PC-9 (cell line): ENCODE results near the gene CFAP410. TPM values are rescaled to one million over a fixed set of nuclear protein-coding genes. Genes with fewer than 3 reads are reported as not detected.

ENCODE experiments used
- BruUV-seq: library from RNA; stranded (reverse); fragments of 400-500 nt; replicated peaks from 2 replicates; lab custom pipeline; 2021; lab: Mats Ljungman, UMichigan
- CTCF ChIA-PET: fragments of 300-600 bp; sonication (Branson Sonifier 250); formaldehyde crosslinking; loops from one replicate; lab custom pipeline; 2022; ENCODE audit warnings: antibody characterized with exemption; lab: Charles Lee
- POLR2A ChIA-PET: fragments of 300-600 bp; sonication (Branson Sonifier 250); formaldehyde crosslinking; loops from one replicate; lab custom pipeline; 2022; ENCODE audit warnings: antibody characterized with exemption; ENCODE audit not compliant: unreplicated experiment; lab: Charles Lee
- DNase-seq, 2 experiments: peaks; one replicate each; pipeline versions ENCODE4 v3.0.0 to v3.0.0-alpha.2; 2015 to 2022; ENCODE audit warnings: mixed read lengths in 1 of 2
- H2AFZ ChIP-seq: fragments of 200-600 bp; sonication (generic); 2 replicates; pipeline ENCODE4 v1.8.1; 2017; ENCODE audit warnings: antibody characterized with exemption
- H3F3A ChIP-seq: fragments of 200-600 bp; sonication (generic); 2 replicates; pipeline ENCODE4 v1.8.1; 2017; ENCODE audit warnings: antibody characterized with exemption, mild to moderate bottlenecking, low read depth; ENCODE audit not compliant: insufficient read depth
- H3K27ac ChIP-seq: fragments of 200-600 bp; sonication (generic); 2 replicates; pipeline ENCODE4 v1.6.1; 2016; ENCODE audit warnings: mixed run types
- H3K27me3 ChIP-seq: fragments of 200-600 bp; sonication (generic); 2 replicates; pipeline ENCODE4 v1.6.1; 2016; ENCODE audit warnings: low read depth, mixed run types; ENCODE audit not compliant: insufficient read depth
- H3K36me3 ChIP-seq: fragments of 200-600 bp; sonication (generic); 2 replicates; pipeline ENCODE4 v1.6.1; 2016; ENCODE audit warnings: low read depth, mixed run types
- H3K4me1 ChIP-seq: fragments of 200-600 bp; sonication (generic); replicated peaks from 2 replicates; pipeline ENCODE4 v1.6.1; 2016; ENCODE audit warnings: mixed run types; ENCODE audit not compliant: insufficient read depth
- H3K4me2 ChIP-seq: fragments of 200-600 bp; sonication (generic); 2 replicates; pipeline ENCODE4 v1.6.1; 2017; ENCODE audit warnings: mixed run types
- H3K4me3 ChIP-seq: fragments of 200-600 bp; sonication (generic); 2 replicates; pipeline ENCODE4 v1.6.1; 2016; ENCODE audit warnings: mixed run types
- H3K79me2 ChIP-seq: fragments of 200-600 bp; sonication (generic); 2 replicates; pipeline ENCODE4 v1.6.1; 2017; ENCODE audit warnings: low read depth, mixed run types
- H3K9me2 ChIP-seq: fragments of 200-600 bp; sonication (generic); 2 replicates; pipeline ENCODE4 v1.8.1; 2017; ENCODE audit warnings: mild to moderate bottlenecking; ENCODE audit not compliant: insufficient read depth
- H3K9me3 ChIP-seq: fragments of 200-600 bp; sonication (generic); 2 replicates; pipeline ENCODE4 v1.8.1; 2016; ENCODE audit warnings: low read depth; ENCODE audit not compliant: insufficient read depth
- H4K20me1 ChIP-seq: fragments of 200-600 bp; sonication (generic); 2 replicates; pipeline ENCODE4 v1.8.1; 2017; ENCODE audit not compliant: insufficient read depth
- EZH2 ChIP-seq: fragments of 200-600 bp; sonication (generic); IDR thresholded peaks from 2 replicates; pipeline ENCODE4 v1.8.0; 2017; ENCODE audit warnings: antibody characterized with exemption, low read depth
- intact Hi-C: fragments of 100-400 bp; cut with micrococcal nuclease; formaldehyde crosslinking; loops from one replicate; pipeline ENCODE4 v1.10.0; 2022; ENCODE audit not compliant: unreplicated experiment
- total RNA-seq: library from RNA; stranded (reverse); gene quantifications from 2 replicates; pipeline ENCODE4 v1.2.3, GENCODE V29; 2021
- TF ChIP-seq, protein P1 (sequence below): fragments of 200-600 bp; sonication (generic); conservative IDR thresholded peaks from 2 replicates; pipeline ENCODE4 v1.6.1; 2017; ENCODE audit warnings: mixed run types, antibody characterized with exemption, mild to moderate bottlenecking, moderate library complexity

The CFAP410 gene
- total RNA-seq, 1 experiment from 2014 or later, result 12.5 TPM

DNA sequence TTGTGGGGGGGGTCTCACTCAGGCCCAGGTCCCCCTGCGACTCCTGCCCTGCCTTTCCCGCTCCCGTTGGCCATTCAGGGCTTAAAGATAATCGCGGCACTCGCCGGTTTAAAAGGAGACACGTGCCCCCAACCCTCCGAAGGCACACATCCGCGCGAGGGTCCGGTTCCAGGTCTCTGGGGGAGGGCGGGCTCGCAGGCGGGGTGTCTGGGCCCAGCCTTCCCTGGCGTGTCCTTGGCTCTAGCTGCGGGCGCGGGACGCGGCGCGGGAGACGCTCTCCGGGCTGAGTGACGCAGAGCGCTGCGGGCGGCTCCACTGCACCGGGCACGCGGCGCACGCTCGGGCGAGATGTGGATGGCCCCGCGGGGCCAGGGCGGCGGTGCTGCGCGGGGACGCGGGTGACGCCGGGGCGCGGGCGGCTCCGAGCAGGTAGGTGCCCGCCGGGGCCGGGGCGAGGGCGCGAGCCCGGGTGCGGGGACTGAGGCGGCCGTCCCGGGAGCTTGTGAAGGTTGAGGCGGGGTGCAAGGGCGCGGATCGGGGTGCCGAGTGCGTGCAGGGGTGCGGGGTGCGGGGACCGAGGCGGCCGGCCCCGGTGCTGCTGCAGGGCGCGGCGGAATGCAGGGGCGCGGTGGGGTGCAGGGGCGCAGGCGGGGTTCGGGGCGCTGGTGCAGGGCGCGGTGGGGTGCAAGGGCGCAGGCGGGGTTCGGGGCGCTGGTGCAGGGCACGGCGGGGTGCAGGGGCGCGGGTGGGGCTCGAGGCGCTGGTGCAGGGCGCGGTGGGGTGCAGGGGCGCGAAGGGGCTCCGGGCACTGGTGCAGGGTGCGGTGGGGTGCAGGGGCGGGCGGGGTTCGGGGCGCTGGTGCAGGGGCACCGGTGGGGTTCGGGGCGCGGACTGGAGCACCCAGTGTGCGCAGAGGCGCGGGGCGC, 10.9 kb upstream of the CFAP410 start:
- H3K4me2 ChIP-seq, result no peak overlapping the region
- H3K27me3 ChIP-seq, result peaks cover 21% of the 10 kb centered on the region
- no peak overlapping the region for H2AFZ ChIP-seq
- TF ChIP-seq EZH2, result no peak
- TF ChIP-seq, protein P1, sequence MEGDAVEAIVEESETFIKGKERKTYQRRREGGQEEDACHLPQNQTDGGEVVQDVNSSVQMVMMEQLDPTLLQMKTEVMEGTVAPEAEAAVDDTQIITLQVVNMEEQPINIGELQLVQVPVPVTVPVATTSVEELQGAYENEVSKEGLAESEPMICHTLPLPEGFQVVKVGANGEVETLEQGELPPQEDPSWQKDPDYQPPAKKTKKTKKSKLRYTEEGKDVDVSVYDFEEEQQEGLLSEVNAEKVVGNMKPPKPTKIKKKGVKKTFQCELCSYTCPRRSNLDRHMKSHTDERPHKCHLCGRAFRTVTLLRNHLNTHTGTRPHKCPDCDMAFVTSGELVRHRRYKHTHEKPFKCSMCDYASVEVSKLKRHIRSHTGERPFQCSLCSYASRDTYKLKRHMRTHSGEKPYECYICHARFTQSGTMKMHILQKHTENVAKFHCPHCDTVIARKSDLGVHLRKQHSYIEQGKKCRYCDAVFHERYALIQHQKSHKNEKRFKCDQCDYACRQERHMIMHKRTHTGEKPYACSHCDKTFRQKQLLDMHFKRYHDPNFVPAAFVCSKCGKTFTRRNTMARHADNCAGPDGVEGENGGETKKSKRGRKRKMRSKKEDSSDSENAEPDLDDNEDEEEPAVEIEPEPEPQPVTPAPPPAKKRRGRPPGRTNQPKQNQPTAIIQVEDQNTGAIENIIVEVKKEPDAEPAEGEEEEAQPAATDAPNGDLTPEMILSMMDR, result no peak
- POLR2A ChIA-PET, result no interaction called here
- no TSS peak for BruUV-seq
- no peak overlapping the region for H3K27ac ChIP-seq
- intact Hi-C loops, result no loop called here
- H3K79me2 ChIP-seq, result no peaks in the 10 kb centered on the region
- H3K36me3 ChIP-seq, result no peaks in the 10 kb centered on the region
- H3K9me3 ChIP-seq, result no peaks in the 10 kb centered on the region
- no peaks in the 10 kb centered on the region for H3K9me2 ChIP-seq
- no peaks in the 10 kb centered on the region for H3F3A ChIP-seq
- CTCF ChIA-PET, result no interaction called here
- no peak overlapping the region for H3K4me3 ChIP-seq
- no peaks in the 10 kb centered on the region for H4K20me1 ChIP-seq
- H3K4me1 ChIP-seq, result no peaks in the 10 kb centered on the region
- DNase-seq, result no peak

- no TSS peak for BruUV-seq
- Histone ChIP-seq H2AFZ (no peak overlapping the region), H3K9me2 (no peaks in the 10 kb centered on the region), H3K9me3 (no peaks in the 10 kb centered on the region), H3F3A (no peaks in the 10 kb centered on the region), H3K79me2 (no peaks in the 10 kb centered on the region), H3K27ac (no peak overlapping the region), H3K27me3 (peaks cover 18% of the 10 kb centered on the region), H3K4me1 (no peaks in the 10 kb centered on the region), H3K4me3 (no peak overlapping the region), H3K36me3 (no peaks in the 10 kb centered on the region), H4K20me1 (no peaks in the 10 kb centered on the region), H3K4me2 (no peak overlapping the region)
- TF ChIP-seq EZH2, result no peak
- TF ChIP-seq, protein P1, result no peak
- intact Hi-C loops, result no loop called here
- ChIA-PET POLR2A (no interaction called here), CTCF (no interaction called here)
- DNase-seq, result no peak
These were observed 10.2 kb upstream of the CFAP410 start for GRCh38 chr21:44349416-44349846.

DNA sequence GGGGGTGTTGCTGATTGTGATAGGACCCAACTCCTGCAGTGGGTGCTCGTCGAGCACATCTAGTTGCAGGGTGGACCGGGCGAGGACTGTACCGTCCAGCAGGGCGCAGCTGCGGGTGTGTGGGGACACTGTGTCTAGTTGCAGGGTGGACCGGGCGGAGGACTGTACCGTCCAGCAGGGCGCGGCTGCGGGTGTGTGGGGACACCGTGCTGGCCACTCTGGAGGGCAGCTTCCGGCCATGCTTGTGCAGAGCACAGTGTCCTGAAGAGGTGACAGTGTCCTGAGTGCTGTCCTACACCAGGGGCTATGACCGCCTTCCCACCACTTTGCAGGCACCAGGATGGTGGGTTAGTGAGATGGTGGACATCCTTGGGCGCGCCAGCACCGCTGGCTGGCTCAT, 9.7 kb upstream of the CFAP410 start:
- Histone ChIP-seq H3K27ac (no peak overlapping the region), H3K4me2 (no peak overlapping the region), H4K20me1 (no peaks in the 10 kb centered on the region), H2AFZ (no peak overlapping the region), H3K4me3 (no peak overlapping the region), H3K9me2 (no peaks in the 10 kb centered on the region), H3K27me3 (peaks cover 13% of the 10 kb centered on the region), H3K79me2 (no peaks in the 10 kb centered on the region), H3K36me3 (no peaks in the 10 kb centered on the region), H3K9me3 (no peaks in the 10 kb centered on the region), H3F3A (no peaks in the 10 kb centered on the region), H3K4me1 (no peaks in the 10 kb centered on the region)
- intact Hi-C loops, result no loop called here
- TF ChIP-seq, protein P1, result no peak
- no peak for TF ChIP-seq EZH2
- ChIA-PET CTCF (no interaction called here), POLR2A (no interaction called here)
- BruUV-seq, result no TSS peak
- DNase-seq, result no peak
